GM12874 (cell line): ENCODE measurements around the gene MARCHF6.

Experiments used
- TF ChIP-seq, protein P1 (sequence below): IDR thresholded peaks from 2 replicates; pipeline ENCODE4 v1.5.1; 2011; ENCODE audit warnings: low read depth, mild to moderate bottlenecking, control low read depth, low read length, moderate library complexity; ENCODE audit not compliant: insufficient read depth

The MARCHF6 gene

DNA sequence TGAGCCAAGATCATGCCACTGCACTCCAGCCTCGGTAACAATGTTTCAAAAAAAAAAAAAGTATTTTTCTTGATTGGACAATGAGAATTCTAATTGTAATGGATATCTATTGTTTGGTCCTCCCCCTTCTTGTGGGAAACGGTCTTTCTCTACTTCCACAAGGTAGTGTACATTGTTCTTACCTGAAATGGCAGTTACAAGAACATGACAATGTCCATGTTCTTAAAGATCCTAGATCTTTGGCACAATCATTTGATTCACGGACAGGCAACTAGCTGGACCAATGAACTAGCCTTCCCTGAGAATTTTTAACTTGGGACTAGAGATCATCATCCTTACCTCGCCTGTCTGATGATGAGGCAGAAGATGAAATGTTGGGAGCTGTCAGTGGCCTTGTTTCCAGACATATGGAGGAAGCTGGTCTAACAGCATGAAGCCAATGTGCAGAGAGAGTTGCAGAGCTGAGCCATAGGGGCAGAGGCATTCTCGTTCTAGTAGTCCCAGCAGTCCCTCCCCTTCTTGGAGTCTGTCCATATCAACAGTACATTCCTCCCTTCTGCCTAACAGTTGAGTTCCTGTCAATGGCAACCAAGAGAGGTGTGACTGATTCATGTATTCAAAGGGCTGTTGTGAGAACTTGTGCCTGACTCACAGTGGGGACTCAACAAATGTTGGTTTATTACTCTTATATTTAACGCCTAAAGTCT lies 2.1 kb upstream of the MARCHF6 start:
- TF ChIP-seq, protein P1, sequence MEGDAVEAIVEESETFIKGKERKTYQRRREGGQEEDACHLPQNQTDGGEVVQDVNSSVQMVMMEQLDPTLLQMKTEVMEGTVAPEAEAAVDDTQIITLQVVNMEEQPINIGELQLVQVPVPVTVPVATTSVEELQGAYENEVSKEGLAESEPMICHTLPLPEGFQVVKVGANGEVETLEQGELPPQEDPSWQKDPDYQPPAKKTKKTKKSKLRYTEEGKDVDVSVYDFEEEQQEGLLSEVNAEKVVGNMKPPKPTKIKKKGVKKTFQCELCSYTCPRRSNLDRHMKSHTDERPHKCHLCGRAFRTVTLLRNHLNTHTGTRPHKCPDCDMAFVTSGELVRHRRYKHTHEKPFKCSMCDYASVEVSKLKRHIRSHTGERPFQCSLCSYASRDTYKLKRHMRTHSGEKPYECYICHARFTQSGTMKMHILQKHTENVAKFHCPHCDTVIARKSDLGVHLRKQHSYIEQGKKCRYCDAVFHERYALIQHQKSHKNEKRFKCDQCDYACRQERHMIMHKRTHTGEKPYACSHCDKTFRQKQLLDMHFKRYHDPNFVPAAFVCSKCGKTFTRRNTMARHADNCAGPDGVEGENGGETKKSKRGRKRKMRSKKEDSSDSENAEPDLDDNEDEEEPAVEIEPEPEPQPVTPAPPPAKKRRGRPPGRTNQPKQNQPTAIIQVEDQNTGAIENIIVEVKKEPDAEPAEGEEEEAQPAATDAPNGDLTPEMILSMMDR: no peak

DNA sequence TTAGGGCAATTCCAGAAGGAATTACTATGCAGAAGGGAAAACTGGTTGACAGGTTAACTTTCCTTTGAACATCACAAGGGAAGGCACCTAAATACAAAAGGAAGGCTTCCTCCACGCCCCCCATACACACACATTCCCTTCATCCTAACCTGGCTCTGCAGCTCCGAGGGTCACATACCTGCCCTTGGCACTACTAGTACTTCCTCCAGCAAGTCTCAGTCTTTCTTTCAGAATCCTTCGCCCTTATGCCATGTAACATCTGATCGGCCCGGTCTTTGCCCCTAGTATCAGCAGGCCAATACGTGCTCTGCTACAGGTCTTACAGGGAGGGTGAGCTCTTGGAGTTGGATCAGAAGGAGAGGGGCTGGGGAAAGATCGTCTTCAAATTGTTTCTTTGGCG lies 1.6 kb upstream of the MARCHF6 start:
- TF ChIP-seq, protein P1: no peak

DNA sequence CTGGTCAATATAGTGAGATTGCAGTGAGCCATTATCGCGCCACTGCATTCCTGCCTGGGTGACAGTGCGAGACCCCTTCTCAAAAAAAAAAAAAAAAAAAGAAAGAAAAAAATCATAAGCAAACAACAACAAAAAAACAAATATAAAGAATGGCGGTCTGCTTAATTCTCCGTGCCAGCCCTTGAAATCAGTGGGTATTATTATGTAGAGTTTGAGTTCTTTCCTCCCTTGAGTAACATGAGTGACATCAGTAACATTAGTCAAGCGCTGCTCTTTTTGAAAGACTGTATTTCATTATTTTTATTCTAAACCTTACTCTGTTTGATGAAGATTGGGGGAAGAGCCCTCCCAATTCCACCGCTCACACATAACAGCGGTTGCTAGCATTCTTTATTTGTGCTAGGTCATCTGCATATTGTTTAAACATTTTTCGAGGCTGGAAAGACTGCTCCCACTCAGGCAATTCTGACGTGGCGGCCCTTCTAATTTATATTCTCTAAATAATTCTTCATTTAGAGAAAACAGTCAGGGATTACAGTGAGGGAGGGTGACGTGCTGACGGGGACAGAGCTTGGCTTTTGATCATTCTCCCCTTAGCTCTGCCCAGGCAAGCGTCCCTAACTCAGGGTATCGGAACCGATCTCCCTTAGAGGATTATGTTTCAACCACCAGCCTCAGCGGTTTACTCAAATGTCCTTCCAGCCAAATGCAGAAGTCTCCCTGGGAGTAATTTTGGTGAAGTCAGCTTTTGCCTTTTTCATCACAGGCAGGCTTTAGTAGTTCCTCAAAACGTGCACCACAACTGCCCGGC lies 860 bp upstream of the MARCHF6 start:
- TF ChIP-seq, protein P1: no peak

DNA sequence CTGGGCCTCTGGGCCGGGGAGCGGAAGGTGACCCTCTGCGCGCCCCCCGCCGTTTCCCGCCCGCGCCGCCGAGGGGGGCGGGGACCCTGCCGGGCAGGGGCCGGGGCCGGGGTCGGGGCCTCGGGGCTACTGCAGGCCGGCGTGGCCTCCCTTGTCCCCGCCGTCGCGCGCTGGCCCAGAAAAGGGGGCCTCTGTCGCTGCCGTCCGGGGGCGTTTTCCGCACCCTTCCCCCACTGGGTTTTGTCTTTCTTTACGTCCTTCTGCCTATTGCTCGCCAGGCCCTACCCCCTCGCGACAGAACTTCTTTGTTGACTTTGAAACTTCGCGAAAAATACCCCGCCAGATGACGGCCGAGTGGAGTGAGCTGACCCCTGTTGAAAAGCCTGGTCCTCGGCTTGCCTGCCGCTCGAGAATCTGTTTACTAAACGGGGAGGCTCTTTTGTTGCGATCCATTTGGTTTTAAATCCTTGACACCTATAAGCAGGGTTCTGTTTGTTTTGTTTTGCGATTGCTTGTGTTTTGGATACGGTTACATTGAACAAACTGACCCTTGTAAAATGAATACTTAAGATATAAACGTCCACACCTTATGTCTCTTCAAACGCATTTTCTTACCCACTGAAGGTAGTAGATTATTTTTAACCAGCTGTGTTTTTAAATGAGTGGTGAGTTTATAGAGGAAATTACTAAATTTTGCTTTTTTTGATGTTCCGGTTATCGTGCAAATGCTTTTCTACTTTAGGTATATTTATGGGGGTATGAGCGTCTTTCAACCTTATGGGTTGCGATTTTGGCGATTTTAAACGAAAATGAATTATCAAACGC lies 765 bp downstream of the MARCHF6 start:
- TF ChIP-seq, protein P1: no peak

DNA sequence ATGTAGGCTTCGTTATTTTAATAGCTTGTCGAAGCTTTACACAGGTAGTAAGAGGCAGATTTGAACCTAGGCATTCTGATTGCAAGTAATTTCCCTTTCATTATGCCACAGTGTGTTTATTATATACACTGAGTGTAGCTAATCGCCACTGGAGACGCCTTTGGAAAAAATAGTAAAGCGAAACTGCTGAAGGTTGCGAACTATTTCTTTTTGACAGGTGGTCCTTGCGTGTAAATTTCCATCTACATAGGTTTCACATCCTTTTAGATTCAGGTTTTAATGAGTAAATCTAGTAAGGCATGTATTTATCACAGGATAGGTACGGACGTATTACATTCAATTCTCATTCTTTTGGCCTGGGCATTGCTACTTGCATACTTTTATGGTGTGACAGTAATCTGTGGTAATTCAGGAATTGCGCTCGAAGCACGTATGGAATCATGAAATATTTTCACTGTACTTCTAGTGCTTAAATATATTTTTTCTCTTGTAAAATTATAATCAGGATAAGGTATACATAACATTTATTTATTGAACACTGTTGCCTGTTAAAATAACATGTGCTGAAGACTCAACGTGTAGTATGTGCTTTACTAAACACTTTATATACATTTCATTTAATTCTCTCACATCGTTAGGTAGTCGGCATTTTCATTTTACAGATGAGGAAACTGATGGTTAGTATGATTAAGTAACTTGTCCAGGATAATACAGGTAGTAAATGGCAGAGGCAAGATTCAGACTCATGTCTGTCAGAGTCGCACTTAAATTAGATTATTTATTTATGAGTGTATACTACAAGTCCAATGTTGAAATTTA lies 1.8 kb downstream of the MARCHF6 start:
- TF ChIP-seq, protein P1: no peak

DNA sequence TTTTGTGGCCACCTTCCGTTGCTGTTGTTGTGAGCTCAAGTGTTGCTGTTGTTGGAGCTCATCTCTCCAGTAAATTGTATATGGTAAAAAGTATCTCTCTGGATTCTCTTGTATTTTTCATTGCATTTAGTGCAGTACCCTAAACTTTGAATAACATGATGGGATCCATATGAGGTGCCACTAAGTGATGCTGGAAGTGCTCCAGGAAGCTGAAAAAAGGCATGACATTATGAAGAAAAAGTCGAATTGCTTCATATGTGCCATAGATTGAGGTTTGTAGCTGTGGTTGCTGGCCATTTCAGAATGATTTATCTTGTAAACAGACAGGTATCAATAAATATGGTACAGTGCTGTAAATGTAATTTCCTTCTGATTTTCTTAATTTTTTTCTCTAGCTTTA lies 5.5 kb downstream of the MARCHF6 start:
- TF ChIP-seq, protein P1: no peak
